Colonic mucosa (tissue), 4 donors: ENCODE measurements around the gene SLC17A8. TPM values are rescaled to one million over a fixed set of nuclear protein-coding genes. Genes with fewer than 3 reads are reported as not detected.

Experiments
- DNase-seq: peaks from one replicate; pipeline ENCODE4 v3.0.0-alpha.2; 2020
- H3K27ac ChIP-seq: fragments of 200-600 bp; one replicate; pipeline ENCODE4 v1.8.0; 2021
- H3K27me3 ChIP-seq: fragments of 200-600 bp; one replicate; pipeline ENCODE4 v1.8.0; 2021
- H3K36me3 ChIP-seq: fragments of 200-600 bp; one replicate; pipeline ENCODE4 v1.8.0; 2021
- H3K4me1 ChIP-seq: fragments of 200-600 bp; one replicate; pipeline ENCODE4 v1.8.0; 2021; ENCODE audit warnings: mild to moderate bottlenecking
- H3K4me3 ChIP-seq: fragments of 200-600 bp; one replicate; pipeline ENCODE4 v1.8.0; 2021
- H3K9ac ChIP-seq, 2 donors: one replicate each; pipeline ENCODE4 v1.7.0; 2013; ENCODE audit warnings: control low read depth in 2 of 2, low read depth in 2 of 2, low read length in 2 of 2
- H3K9me3 ChIP-seq: fragments of 200-600 bp; one replicate; pipeline ENCODE4 v1.8.0; 2021
- CTCF ChIP-seq: fragments of 200-600 bp; IDR thresholded peaks from one replicate; pipeline ENCODE4 v1.8.0; 2022; ENCODE audit warnings: antibody characterized with exemption, mild to moderate bottlenecking
- intact Hi-C: fragments of 100-400 bp; cut with DNase I; formaldehyde crosslinking; loops from one replicate; pipeline ENCODE4 v1.14.1; 2022
- total RNA-seq, 2 donors: library from RNA; stranded (reverse); fragmentation: NEBNext Ultra II Directional in 1 of 2; extraction: Animal tissue kit (Norgen Biotek cat#: 25700) in 1 of 2; gene quantifications; one replicate each; pipeline ENCODE4 v1.2.1, GENCODE V29; 2021
- donor health status: healthy.
- donor health status: DM: no; HTN: no; CAD: no.
- donor health status: DM: no; HTN: no; CAD: no.

SLC17A8 gene
- total RNA-seq, 2 donors from 2014 or later: 0.91 to 3.3 TPM

DNA sequence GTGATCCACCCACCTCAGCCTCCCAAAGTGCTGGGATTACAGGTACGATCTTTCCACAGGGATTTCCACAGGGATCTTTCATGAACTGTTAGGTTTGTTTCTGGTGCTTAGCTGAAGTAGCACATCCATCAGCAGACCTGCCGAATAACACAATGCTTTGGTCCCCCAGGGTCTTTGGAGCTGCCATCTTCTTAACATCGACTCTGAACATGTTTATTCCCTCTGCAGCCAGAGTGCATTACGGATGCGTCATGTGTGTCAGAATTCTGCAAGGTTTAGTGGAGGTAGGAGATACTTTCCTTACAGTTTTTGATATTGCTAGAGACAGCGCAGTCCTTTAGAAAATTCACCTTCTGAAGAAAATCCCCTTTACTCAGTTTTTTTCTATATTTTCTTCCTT, 36.3 kb downstream of the SLC17A8 start:
- Histone ChIP-seq H3K4me3 (no peak overlapping the region), H3K9ac (no peak overlapping the region)

GRCh38 chr12:100395811-100396210, 38.9 kb downstream of the SLC17A8 start:
- H3K4me1 ChIP-seq: no peaks in the 10 kb centered on the region
- DNase-seq: peak; percentile 38
- no peaks in the 10 kb centered on the region for H3K9me3 ChIP-seq
- H3K27ac ChIP-seq: peak overlapping the region; percentile 13
- H3K27me3 ChIP-seq: no peaks in the 10 kb centered on the region
- TF ChIP-seq CTCF: no peak
- intact Hi-C loops: no loop called here
- H3K9ac ChIP-seq: no peak overlapping the region
- no peaks in the 10 kb centered on the region for H3K36me3 ChIP-seq
- no peak overlapping the region for H3K4me3 ChIP-seq

More for the DNA sequence above, 36.3 kb downstream of the SLC17A8 start:
- H3K27ac ChIP-seq: no peak overlapping the region
- no peak for DNase-seq
- H3K4me1 ChIP-seq: no peaks in the 10 kb centered on the region
- H3K36me3 ChIP-seq: no peaks in the 10 kb centered on the region
- no peaks in the 10 kb centered on the region for H3K9me3 ChIP-seq
- H3K27me3 ChIP-seq: no peaks in the 10 kb centered on the region
- intact Hi-C loops: loop anchor here (5.0 kb wide), 1 partner anchor 164 kb away; no protein-coding TSS in a partner anchor
- no peak for TF ChIP-seq CTCF

- no peaks in the 10 kb centered on the region for H3K27me3 ChIP-seq
- peak overlapping the region; percentile 58 for H3K27ac ChIP-seq
- no peak overlapping the region for H3K4me3 ChIP-seq
- H3K9ac ChIP-seq: no peak overlapping the region
- no peak for TF ChIP-seq CTCF
- no peaks in the 10 kb centered on the region for H3K36me3 ChIP-seq
- intact Hi-C loops: no loop called here
- H3K9me3 ChIP-seq: no peaks in the 10 kb centered on the region
- no peaks in the 10 kb centered on the region for H3K4me1 ChIP-seq
- DNase-seq: peak; percentile 38
Measured at GRCh38 chr12:100398307-100398706, 41.4 kb downstream of the SLC17A8 start.

DNA sequence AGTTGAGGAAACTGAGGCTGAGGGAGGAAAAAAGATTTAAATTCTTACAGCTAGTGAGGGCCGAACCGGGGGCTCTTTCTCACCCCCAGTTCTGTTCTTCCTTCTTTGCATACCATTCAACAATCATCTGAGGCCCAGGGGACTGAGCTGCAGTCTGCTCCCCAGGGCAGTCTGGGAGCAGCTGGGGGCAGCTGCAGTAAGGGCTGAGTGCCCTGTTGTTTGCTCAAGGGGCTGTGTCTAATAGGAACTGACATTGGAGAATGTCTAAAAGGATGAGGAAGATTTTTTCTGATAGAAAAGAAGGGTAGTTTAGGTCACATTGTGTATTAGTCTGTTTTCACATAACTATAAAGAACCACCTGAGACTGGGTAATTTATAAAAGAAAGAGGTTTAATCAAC, 42.2 kb downstream of the SLC17A8 start:
- H3K9me3 ChIP-seq: no peaks in the 10 kb centered on the region
- no peak overlapping the region for H3K9ac ChIP-seq
- peak overlapping the region; percentile 58 for H3K27ac ChIP-seq
- no peak for TF ChIP-seq CTCF
- DNase-seq: no peak
- no peaks in the 10 kb centered on the region for H3K36me3 ChIP-seq
- intact Hi-C loops: no loop called here
- no peaks in the 10 kb centered on the region for H3K27me3 ChIP-seq
- no peaks in the 10 kb centered on the region for H3K4me1 ChIP-seq
- H3K4me3 ChIP-seq: no peak overlapping the region

GRCh38 chr12:100401660-100402059, 44.8 kb downstream of the SLC17A8 start:
- Histone ChIP-seq H3K4me1 (no peaks in the 10 kb centered on the region), H3K36me3 (no peaks in the 10 kb centered on the region), H3K9me3 (no peaks in the 10 kb centered on the region), H3K4me3 (no peak overlapping the region), H3K27me3 (no peaks in the 10 kb centered on the region), H3K27ac (no peak overlapping the region), H3K9ac (no peak overlapping the region)
- intact Hi-C loops: no loop called here
- TF ChIP-seq CTCF: no peak
- DNase-seq: no peak

DNA sequence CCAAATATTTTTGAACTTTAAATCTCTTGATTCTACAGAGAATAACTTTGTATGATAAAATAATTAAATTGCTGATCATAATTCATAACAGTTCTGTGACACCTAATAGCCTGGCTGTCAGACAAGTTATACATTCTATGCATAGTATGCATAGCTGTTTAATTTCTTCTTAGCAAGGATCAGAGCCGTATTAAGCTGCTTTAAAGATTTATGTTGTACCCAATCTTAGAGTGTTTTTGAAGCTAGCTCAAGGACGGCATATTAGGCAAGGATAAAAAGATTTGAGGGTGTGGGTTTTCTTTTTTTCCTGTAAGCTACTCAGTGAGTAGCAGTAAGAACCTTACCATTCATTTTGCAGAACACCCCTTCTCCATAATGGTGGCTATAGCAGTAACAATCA, 45.9 kb downstream of the SLC17A8 start:
- Histone ChIP-seq H3K27me3 (no peaks in the 10 kb centered on the region), H3K9ac (no peak overlapping the region), H3K36me3 (no peaks in the 10 kb centered on the region), H3K27ac (no peak overlapping the region), H3K9me3 (no peaks in the 10 kb centered on the region), H3K4me3 (no peak overlapping the region), H3K4me1 (no peaks in the 10 kb centered on the region)
- no peak for TF ChIP-seq CTCF
- no peak for DNase-seq
- intact Hi-C loops: no loop called here
